HepG2 (cell line): ENCODE results near the gene CDH13. TPM values are rescaled to one million over a fixed set of nuclear protein-coding genes. Genes with fewer than 3 reads are reported as not detected.

ENCODE experiments used
- FOXP1 ChIP-seq, 2 experiments: fragments of 450-650 bp in 1 of 2; IDR thresholded peaks; 2 replicates each; pipeline ENCODE4 v1.6.1; 2017 to 2018; ENCODE audit warnings: antibody characterized with exemption in 1 of 2
- GMEB2 ChIP-seq: IDR thresholded peaks from 2 replicates; pipeline ENCODE4 v1.6.1; 2016; ENCODE audit warnings: missing biosample characterization, missing genetic modification reagents, low read depth
- HDAC2 ChIP-seq: sonication (generic); formaldehyde crosslinking; IDR thresholded peaks from 2 replicates; pipeline ENCODE4 v1.4.0; 2020; ENCODE audit warnings: missing genetic modification reagents
- KAT2B ChIP-seq: fragments of 150-350 bp; IDR thresholded peaks from 2 replicates; pipeline ENCODE4 v1.6.1; 2014; ENCODE audit warnings: low read depth, low read length, borderline replicate concordance
- MED8 ChIP-seq: sonication (generic); formaldehyde crosslinking; IDR thresholded peaks from 2 replicates; pipeline ENCODE4 v1.8.1; 2023; ENCODE audit warnings: mild to moderate bottlenecking, missing genetic modification reagents; ENCODE audit not compliant: insufficient replicate concordance
- NKX3-1 ChIP-seq: sonication (generic); formaldehyde crosslinking; IDR thresholded peaks from 2 replicates; pipeline ENCODE4 v1.5.0; 2020; ENCODE audit warnings: missing genetic modification reagents
- TEAD3 ChIP-seq: optimal IDR thresholded peaks from 2 replicates; pipeline ENCODE3; 2016; ENCODE audit warnings: borderline replicate concordance
- ZBTB40 ChIP-seq, 2 experiments: fragments of 450-650 bp in 1 of 2; sonication (generic) in 1 of 2; formaldehyde crosslinking in 1 of 2; IDR thresholded peaks; 2 replicates each; pipeline versions ENCODE4 v1.6.1 to v1.8.0; 2016 to 2022; ENCODE audit warnings: antibody characterized with exemption in 1 of 2, mild to moderate bottlenecking in 1 of 2, missing genetic modification reagents in 1 of 2
- ZFP62 ChIP-seq: sonication (generic); formaldehyde crosslinking; IDR thresholded peaks from 2 replicates; pipeline ENCODE4 v1.4.0; 2020; ENCODE audit warnings: missing genetic modification reagents
- ZNF274 ChIP-seq: sonication (generic); formaldehyde crosslinking; IDR thresholded peaks from 2 replicates; pipeline ENCODE4 v1.5.1; 2020; ENCODE audit warnings: mild to moderate bottlenecking, missing genetic modification reagents
- ZNF512 ChIP-seq: sonication (generic); formaldehyde crosslinking; IDR thresholded peaks from 2 replicates; pipeline ENCODE4 v1.4.0; 2020; ENCODE audit warnings: mild to moderate bottlenecking, missing genetic modification reagents
- ZNF552 ChIP-seq: sonication (generic); formaldehyde crosslinking; IDR thresholded peaks from 2 replicates; pipeline ENCODE4 v1.9.0; 2022; ENCODE audit warnings: missing genetic modification reagents, mild to moderate bottlenecking, borderline replicate concordance
- ZNF773 ChIP-seq: sonication (generic); formaldehyde crosslinking; IDR thresholded peaks from 2 replicates; pipeline ENCODE4 v1.4.0; 2020; ENCODE audit warnings: missing genetic modification reagents, borderline replicate concordance
- polyA plus RNA-seq, 8 experiments: library from polyadenylated mRNA; depleted of rRNA in 3 of 8; stranded (reverse) in 7 of 8; unstranded in 1 of 8; fragments of >200 nt; fragmentation: Illumina TruSeq in 4 of 8; extraction: Trizol in 4 of 8; gene quantifications; 2 replicates each; pipeline versions ENCODE4 v1.2.1 to v1.2.3, GENCODE V29; 2011 to 2016; ENCODE audit warnings: low read depth in 4 of 8, missing spikeins in 1 of 8, mixed read lengths in 1 of 8; ENCODE audit not compliant: insufficient read depth in 1 of 8
- total RNA-seq, 5 experiments: library from RNA; depleted of rRNA; stranded (reverse); fragments of >200 nt; fragmentation: Illumina TruSeq; extraction: Trizol; gene quantifications; 2 replicates each; pipeline ENCODE4 v1.2.3, GENCODE V29; 2016; ENCODE audit warnings: low read depth in 1 of 5

The CDH13 gene
- total and polyA plus RNA-seq, 2 of the 13 experiments (the other 11 are each of a cell fraction or from before 2014, with no cell fraction given): not detected

GRCh38 chr16:83807710-83808572 is 1181.2 kb downstream of the CDH13 start, which contains the start of gene HSBP1 (continued):
- TF ChIP-seq TEAD3 (CRISPR knock-in tag) (peak; percentile 84), NKX3-1 (0 out of 2 replicates have a peak, but pooled peaks have one; percentile 45), HDAC2 (CRISPR knock-in tag) (peak; percentile 30; the same call in 1 of the 2 replicates), ZBTB40 (IDR thresholded peaks at IDR 0.05) (peak; percentile 53), ZBTB40 (CRISPR knock-in tag; IDR thresholded peaks at IDR 0.05) (peak; percentile 38; the same call in 1 of the 2 replicates), ZNF552 (CRISPR knock-in tag) (peak; percentile 62), FOXP1 (IDR thresholded peaks at IDR 0.05) (no peak), FOXP1 (CRISPR knock-in tag; IDR thresholded peaks at IDR 0.05) (no peak), KAT2B (no peak), ZNF773 (CRISPR knock-in tag) (peak; percentile 76; the same call in 1 of the 2 replicates), GMEB2 (CRISPR knock-in tag) (peak; percentile 52; the same call in 1 of the 2 replicates), ZNF274 (CRISPR knock-in tag) (no peak), ZNF512 (CRISPR knock-in tag) (no peak), MED8 (CRISPR knock-in tag) (no peak), ZFP62 (CRISPR knock-in tag) (no peak; the same call in 1 of the 2 replicates)
